H4 (cell line): Measurements from ENCODE around the gene ZFAND3. TPM values are rescaled to one million over a fixed set of nuclear protein-coding genes. Genes with fewer than 3 reads are reported as not detected.

Source experiments
- DNase-seq: peaks from one replicate; pipeline ENCODE4 v3.0.0-alpha.2; 2015; ENCODE audit warnings: low spot score
- total RNA-seq: library from RNA; depleted of rRNA; stranded (reverse); fragments of >200 nt; shearing (Covaris generic); gene quantifications from 2 replicates; pipeline ENCODE4 v1.2.3, GENCODE V29; 2014

The ZFAND3 gene
- total RNA-seq, 1 experiment from 2014 or later = 7.4 TPM

- DNase-seq = no peak
Measured at GRCh38 chr6:38004908-38005307, 185.4 kb downstream of the ZFAND3 start.

GRCh38 chr6:38011937-38012336 is 192.4 kb downstream of the ZFAND3 start:
- no peak for DNase-seq

- DNase-seq = peak; percentile 52
Measured at GRCh38 chr6:38012573-38012972, 193.0 kb downstream of the ZFAND3 start.

- no peak for DNase-seq
Measured at GRCh38 chr6:38015341-38015740, 195.8 kb downstream of the ZFAND3 start.

- DNase-seq = no peak
Measured at GRCh38 chr6:38016824-38017223, 197.3 kb downstream of the ZFAND3 start.

GRCh38 chr6:38018755-38019165 is 199.2 kb downstream of the ZFAND3 start:
- no peak for DNase-seq

GRCh38 chr6:38020593-38020992 is 201.1 kb downstream of the ZFAND3 start:
- DNase-seq = no peak

GRCh38 chr6:38021029-38021428 is 201.5 kb downstream of the ZFAND3 start:
- DNase-seq = no peak

- no peak for DNase-seq
Measured at GRCh38 chr6:38021571-38021970, 202.0 kb downstream of the ZFAND3 start.

- DNase-seq = no peak
Measured at GRCh38 chr6:38022688-38023087, 203.2 kb downstream of the ZFAND3 start.

- DNase-seq = no peak
Measured at GRCh38 chr6:38024908-38025307, 205.4 kb downstream of the ZFAND3 start.

- no peak for DNase-seq
Measured at GRCh38 chr6:38025451-38025850, 205.9 kb downstream of the ZFAND3 start.

- no peak for DNase-seq
Measured at GRCh38 chr6:38027685-38028373, 208.3 kb downstream of the ZFAND3 start.

GRCh38 chr6:38030380-38030779 is 210.9 kb downstream of the ZFAND3 start:
- no peak for DNase-seq

- no peak for DNase-seq
Measured at GRCh38 chr6:38032797-38033196, 213.3 kb downstream of the ZFAND3 start.

GRCh38 chr6:38033442-38033982 is 214.0 kb downstream of the ZFAND3 start:
- DNase-seq = no peak

GRCh38 chr6:38034274-38034914 is 214.9 kb downstream of the ZFAND3 start:
- peak; percentile 32 for DNase-seq

GRCh38 chr6:38035478-38035877 is 216.0 kb downstream of the ZFAND3 start:
- no peak for DNase-seq

- DNase-seq = no peak
Measured at GRCh38 chr6:38039502-38039901, 220.0 kb downstream of the ZFAND3 start.

GRCh38 chr6:38040254-38040653 is 220.7 kb downstream of the ZFAND3 start:
- DNase-seq = no peak

- DNase-seq = no peak
Measured at GRCh38 chr6:38043259-38043753, 223.8 kb downstream of the ZFAND3 start.

- DNase-seq = no peak
Measured at GRCh38 chr6:38045701-38046305, 226.3 kb downstream of the ZFAND3 start.

- no peak for DNase-seq
Measured at GRCh38 chr6:38047562-38047961, 228.0 kb downstream of the ZFAND3 start.
